HG02759 (cell line): Measurements from ENCODE around the gene ZNF440.
A peak's percentile ranks its signal among the peaks of the same experiment; 100 is the strongest.
"Not testable (repeated sequence)": the region's sequence is repeated elsewhere in the genome, so short reads cannot be mapped to it uniquely, and the experiment has no call there.

ENCODE experiments used
- ATAC-seq: cut with Tn5 transposase; IDR thresholded peaks from one replicate; pipeline ENCODE4 v1.9.1; 2021; ENCODE audit warnings: mild to moderate bottlenecking, moderate library complexity; ENCODE audit not compliant: unreplicated experiment

The ZNF440 gene

DNA sequence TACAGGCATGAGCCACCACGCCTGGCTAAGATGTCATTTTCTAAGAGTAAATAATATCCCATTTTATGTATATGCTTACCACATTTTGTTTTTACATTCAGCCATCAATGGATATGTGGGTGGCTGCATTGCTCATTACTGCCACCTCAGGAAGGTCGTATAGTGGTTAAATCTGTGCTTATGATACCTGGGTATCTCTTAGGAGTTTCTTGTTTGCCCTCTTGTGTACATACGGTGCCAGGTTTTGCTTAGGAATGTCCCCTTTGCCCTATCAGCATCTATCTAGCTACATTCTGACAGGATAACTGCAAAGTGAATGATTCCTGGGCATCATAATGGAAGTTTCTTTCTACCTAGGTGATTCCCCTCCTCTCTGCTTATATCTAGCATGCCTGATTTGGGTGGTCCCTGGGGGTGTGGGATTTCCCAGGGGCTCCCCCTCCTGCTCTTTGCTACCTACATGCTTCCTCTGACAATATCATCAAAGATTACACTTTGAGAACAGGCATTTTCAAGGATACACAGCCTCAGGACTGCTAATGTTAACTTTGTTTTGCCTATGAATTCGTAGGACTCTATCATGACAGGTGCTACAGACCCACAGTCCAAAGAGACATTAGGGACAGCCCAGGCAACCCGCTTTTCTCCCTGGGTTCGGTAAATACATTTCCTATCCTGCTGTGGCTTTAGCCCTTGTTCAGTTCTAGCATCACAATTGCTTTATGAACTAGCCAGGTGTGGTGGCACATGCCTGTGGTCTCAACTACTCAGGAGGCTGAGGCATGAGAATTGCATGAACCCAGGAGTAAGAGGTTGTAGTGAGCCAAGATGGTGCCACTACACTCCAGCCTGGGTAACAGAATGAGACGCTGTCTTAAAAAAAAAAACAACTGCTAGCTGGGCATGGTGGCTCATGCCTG is 15.1 kb downstream of the ZNF440 start:
- not testable (repeated sequence) for ATAC-seq

GRCh38 chr19:11832253-11832912 is 18.3 kb downstream of the ZNF440 start:
- no peak for ATAC-seq

- ATAC-seq: no peak
These were observed 19.5 kb downstream of the ZNF440 start for GRCh38 chr19:11833541-11833940.

DNA sequence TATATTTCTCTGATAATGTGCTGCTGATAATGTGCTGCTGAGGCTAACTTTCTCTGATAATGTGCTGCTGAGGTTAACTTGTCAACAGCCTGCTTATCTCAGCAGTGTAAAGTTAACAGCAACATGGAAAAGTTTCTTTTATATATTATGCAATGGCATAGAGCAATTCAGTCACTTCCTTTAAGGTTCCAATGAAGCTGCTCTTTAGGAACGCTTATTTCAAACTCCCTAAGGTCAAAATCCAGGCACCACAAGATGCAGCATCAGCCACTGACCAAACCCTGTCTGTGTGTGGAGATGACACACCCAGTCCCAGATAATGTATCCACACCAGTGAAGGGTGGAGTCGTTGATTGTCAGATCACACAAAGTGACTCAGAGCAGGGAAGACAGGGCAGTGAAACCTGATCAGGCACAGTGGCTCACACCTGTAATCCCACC is 21.6 kb downstream of the ZNF440 start:
- not testable (repeated sequence) for ATAC-seq

DNA sequence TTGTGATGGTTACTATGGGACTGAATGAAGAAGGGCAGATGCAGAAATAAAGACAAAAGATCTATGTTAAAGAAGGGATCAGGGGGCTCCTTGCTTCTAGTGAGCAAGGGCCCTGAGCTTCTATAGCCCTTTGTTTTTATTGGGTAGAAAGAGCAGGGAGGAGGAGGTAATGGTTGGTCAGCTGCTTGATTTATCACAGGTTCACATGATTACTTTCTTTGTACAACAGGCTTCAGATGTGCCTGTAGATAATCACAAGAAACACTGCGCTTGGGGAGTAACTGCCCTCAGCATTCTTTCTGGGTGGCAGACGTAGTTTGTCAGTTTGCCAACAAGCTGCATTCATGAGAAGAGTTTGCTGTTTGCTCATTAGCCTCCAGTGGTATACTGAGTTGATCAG is 29.6 kb downstream of the ZNF440 start:
- no peak for ATAC-seq

- ATAC-seq: not testable (repeated sequence)
These were observed 33.5 kb downstream of the ZNF440 start for GRCh38 chr19:11847615-11848014.

GRCh38 chr19:11848200-11848593 is 34.1 kb downstream of the ZNF440 start:
- no peak for ATAC-seq

DNA sequence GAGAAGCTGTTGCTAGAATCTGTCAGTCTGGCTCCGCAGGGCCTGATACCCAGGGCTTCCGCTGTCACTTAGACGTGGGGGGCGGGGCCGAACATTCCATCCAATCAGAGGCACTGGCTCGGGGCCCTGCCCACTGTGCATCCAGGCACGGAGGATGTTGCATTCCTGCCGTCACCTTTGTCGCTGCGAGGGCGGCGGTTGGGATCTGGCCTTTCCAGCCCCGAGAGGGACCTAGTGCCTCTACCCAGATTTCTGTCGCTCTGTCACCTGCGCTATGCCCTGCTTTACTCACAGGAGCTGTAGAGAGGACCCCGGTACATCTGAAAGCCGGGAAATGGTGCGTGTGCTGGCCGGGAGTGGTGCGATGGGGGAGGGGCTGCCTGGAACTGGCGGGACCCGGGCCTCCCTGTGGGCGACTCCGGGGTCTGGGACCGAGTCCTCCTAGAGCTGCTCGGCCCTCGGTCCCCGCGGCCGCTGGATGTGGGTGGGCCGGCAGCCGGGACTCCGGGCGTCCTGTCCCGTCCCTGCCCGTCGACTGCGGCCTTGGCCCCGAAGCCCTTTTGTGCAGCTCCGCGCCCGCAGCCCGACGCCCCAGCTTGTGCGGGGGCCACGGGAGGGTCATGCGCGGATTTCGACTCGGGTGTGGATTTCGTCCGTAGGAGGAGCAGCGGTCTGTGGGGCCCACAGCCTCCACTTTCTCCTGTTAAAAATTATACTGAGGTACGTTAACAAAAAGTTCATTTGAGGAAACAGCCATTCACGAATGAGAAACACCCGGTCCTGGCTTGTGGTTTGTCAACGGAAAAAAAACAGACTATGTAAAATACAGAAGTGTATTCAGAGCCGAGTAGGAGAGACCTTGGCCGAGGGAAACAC is 34.8 kb downstream of the ZNF440 start, which contains the start of gene ZNF439:
Gene ZNF439, plus strand, starts transcription at position 133 of the 876 bp plus-strand sequence. Its CDS starts 142 bp downstream, at position 275.
- ATAC-seq: peak; percentile 93

DNA sequence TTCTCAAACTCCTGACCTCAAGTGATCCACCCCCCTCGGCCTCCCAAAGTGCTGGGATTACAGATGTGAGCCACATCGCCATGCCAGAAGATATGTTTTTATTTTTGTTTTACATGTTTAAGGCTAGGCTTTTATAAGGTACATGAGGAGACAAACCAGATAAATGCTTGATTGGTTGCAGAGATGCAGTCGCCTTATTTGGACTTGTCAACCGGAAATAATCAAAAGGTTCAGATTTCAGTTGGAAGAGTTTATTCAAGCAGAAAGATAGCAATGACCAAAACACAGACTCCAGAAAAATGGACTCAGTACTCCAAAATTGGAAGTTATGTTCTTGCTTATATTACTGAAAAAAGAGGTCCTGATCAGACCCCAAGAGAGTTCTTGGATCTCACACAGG is 36.2 kb downstream of the ZNF440 start:
- ATAC-seq: not testable (repeated sequence)

DNA sequence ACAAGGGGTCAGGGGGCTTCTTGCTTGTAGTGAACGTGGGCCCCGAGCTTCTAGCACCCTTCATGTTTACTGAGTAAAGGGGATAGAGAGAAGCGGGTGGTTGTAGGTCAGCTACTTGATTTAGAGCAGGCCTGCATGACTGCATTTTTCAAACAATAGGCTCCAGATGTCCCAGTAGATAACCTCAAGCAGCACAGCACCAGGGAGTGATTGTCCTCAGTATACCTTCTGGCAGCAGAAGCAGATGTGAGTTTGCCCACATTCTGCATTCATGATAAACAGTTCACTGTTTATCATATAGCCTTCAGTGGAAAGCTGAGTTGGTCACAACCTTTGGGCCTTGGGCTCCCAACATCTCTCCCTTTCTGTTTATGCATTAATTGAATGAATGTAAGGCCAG is 39.3 kb downstream of the ZNF440 start:
- no peak for ATAC-seq

DNA sequence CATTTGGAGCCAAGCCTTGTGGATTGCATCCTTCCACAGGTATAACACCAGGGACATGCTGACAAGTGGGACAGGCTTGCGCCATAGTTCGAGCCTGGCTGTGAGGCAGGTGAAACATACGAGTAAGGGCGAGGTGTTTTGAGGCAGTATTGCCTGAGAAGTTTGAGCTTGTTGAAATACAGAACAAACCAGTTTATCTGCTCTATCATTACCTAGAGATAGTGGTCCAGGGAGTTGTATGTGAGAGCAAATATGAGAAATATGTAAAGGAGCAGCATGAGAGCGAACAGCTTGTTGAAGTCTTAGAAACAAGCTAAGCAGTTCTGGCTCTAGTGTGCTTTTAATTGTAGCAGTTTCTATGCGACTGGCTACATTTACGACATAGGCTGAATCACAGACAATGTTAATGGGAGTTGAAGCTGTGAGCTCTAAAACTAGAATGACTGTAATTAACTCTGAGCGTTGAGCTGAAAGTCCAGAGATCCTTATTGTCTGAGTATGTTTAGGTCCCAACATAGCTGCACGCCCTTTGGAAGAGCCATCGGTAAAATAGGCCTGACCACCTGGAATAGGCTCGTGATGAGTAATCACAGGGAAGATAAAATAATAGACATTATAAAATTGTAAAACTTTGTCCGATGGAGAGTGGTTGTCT is 42.6 kb downstream of the ZNF440 start:
- no peak for ATAC-seq

DNA sequence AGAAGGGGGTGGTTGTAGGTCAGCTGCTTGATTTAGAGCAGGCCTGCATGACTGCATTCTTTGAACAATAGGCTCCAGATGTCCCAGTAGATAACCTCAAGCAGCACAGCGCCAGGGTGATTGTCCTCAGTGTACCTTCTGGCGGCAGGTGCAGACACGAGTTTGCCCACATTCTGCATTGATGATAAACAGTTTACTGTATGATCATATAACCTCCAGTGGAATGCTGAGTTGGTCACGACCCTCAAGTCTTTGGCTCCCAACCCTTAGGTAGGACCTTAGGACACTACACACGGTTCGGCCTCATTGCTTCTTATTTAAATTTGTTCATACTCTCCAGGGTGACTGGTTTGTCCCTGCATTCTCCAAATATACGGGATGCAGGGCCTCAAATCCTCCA is 46.6 kb downstream of the ZNF440 start:
- no peak for ATAC-seq

- no peak for ATAC-seq
These were observed 47.2 kb downstream of the ZNF440 start for GRCh38 chr19:11861301-11861700.

DNA sequence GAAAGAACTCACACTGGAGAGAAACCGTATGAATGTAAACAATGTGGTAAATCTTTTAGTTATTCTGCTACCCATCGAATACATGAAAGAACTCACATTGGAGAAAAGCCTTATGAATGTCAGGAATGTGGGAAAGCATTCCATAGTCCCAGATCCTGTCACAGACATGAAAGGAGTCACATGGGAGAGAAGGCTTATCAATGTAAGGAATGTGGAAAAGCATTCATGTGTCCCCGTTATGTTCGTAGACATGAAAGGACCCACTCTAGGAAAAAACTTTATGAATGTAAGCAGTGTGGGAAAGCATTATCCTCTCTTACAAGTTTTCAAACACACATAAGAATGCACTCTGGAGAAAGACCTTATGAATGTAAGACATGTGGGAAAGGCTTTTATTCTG is 53.7 kb downstream of the ZNF440 start:
- ATAC-seq: not testable (repeated sequence)

DNA sequence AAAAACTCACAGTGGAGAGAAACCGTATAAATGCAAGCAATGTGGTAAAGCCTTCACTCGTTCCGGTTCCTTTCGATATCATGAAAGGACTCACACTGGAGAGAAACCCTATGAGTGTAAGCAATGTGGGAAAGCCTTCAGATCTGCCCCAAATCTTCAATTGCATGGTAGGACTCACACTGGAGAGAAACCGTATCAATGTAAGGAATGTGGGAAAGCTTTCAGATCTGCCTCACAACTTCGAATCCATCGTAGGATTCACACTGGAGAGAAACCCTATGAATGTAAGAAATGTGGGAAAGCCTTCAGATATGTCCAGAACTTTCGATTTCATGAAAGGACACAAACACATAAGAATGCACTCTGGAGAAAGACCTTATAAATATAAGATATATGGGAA is 54.1 kb downstream of the ZNF440 start:
- no peak for ATAC-seq

- ATAC-seq: no peak
These were observed 58.6 kb downstream of the ZNF440 start for GRCh38 chr19:11872624-11873023.

DNA sequence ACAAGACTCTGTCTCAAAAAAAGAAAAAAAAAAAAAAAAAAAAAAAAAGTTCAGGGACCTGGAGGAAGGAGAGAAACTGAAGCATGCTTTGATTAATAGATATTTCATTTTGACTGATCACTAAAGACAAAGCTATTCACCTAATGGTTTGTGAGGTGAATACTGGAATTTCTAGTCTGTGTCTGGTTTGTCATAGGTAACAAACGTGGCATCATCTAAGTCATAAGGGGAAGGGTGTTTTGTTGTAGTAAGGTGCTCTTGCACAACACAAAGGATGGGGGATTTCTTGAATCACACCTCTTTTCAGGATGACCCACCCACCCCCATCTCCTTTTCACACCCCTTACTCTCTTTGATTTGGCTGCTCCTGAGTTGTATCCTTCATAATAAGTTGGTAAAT is 59.7 kb downstream of the ZNF440 start:
- no peak for ATAC-seq

GRCh38 chr19:11879687-11880266 is 65.7 kb downstream of the ZNF440 start:
- ATAC-seq: not testable (repeated sequence)

- no peak for ATAC-seq
These were observed 66.5 kb downstream of the ZNF440 start for GRCh38 chr19:11880598-11880997.

DNA sequence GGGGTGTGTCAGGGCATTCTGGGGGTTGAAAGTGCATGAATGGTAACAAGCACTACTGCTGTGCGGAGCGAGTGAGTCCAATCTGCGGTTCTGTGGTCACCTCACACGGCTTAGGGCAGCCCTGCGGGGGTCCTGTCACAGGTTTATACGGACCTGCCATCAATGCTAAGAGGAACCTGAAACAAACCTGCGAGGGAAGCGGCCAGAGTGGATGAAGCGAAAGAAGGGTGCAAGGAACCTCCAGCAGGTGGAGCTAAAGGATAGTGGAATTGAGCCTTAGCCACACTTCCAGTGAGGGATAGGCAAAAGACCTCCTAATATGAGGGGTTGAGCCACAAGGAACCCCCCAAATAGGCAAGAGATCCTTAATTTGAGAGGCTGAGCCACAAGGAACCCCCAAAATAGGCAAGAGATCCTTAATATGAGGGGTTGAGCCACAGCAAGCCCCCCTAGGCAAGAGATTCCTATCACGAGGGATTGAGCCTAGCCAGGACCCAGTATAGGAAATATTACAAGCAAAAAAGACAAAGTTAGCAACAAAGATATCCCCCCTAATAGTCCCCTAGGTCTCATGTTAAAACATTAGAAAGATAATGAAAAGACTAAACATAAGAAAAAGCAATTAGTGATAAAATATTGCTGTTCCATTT is 67.2 kb downstream of the ZNF440 start:
- ATAC-seq: no peak
